ENCODE measurements around the gene P2RX7.

GRCh38 chr12:121187501-121187900 is 54.8 kb downstream of the P2RX7 start:
- TF ChIP-seq CTCF (IDR thresholded peaks at IDR 0.05; ENCODE audit: low read length): no peak
- TF ChIP-seq EZH2 (IDR thresholded peaks at IDR 0.05; ENCODE audit: borderline replicate concordance, low read length): no peak

Data from OCI-LY1 (cell line).